K562 (cell line): ENCODE results near the gene CLEC17A. TPM values are rescaled to one million over a fixed set of nuclear protein-coding genes. Genes with fewer than 3 reads are reported as not detected.

Source experiments
- ADNP ChIP-seq: fragments of 200-800 bp; sonication (Bioruptor generic); IDR thresholded peaks from 2 replicates; pipeline ENCODE4 v1.6.1; 2016; ENCODE audit warnings: missing genetic modification characterization, missing compliant biosample characterization
- ARID1B ChIP-seq: fragments of 450-650 bp; IDR thresholded peaks from 2 replicates; pipeline ENCODE4 v1.6.1; 2016; ENCODE audit warnings: antibody characterized with exemption, mild to moderate bottlenecking, inconsistent platforms
- ELF4 ChIP-seq: fragments of 450-650 bp; formaldehyde crosslinking; IDR thresholded peaks from 2 replicates; pipeline ENCODE4 v1.4.0; 2022; ENCODE audit warnings: missing genetic modification characterization
- GTF2B ChIP-seq: IDR thresholded peaks from 2 replicates; pipeline ENCODE4 v1.6.1; 2011; ENCODE audit not compliant: insufficient read length; ENCODE audit errors: extremely low read depth
- MED1 ChIP-seq: sonication (generic); formaldehyde crosslinking; IDR thresholded peaks from 2 replicates; pipeline ENCODE4 v1.8.1; 2023; ENCODE audit warnings: missing genetic modification reagents, borderline replicate concordance
- NBN ChIP-seq: fragments of 450-650 bp; IDR thresholded peaks from 2 replicates; pipeline ENCODE4 v1.6.1; 2016; ENCODE audit warnings: low read depth, mild to moderate bottlenecking
- NFRKB ChIP-seq: fragments of 450-650 bp; IDR thresholded peaks from 2 replicates; pipeline ENCODE4 v1.6.1; 2016; ENCODE audit warnings: low read depth
- PHF20 ChIP-seq: fragments of 450-650 bp; IDR thresholded peaks from 2 replicates; pipeline ENCODE4 v1.6.1; 2018; ENCODE audit not compliant: partially characterized antibody
- RBM22 ChIP-seq: fragments of 200-400 bp; formaldehyde crosslinking; IDR thresholded peaks from 2 replicates; pipeline ENCODE4 v1.6.1; 2018; ENCODE audit warnings: low read length, low read depth; ENCODE audit not compliant: poor library complexity, severe bottlenecking
- RFX5 ChIP-seq: IDR thresholded peaks from 2 replicates; pipeline ENCODE4 v1.6.1; 2011; ENCODE audit warnings: low read depth, mild to moderate bottlenecking, improper control_type of control experiment, low read length
- SLC30A9 ChIP-seq: fragments of 250-450 bp; sonication (Bioruptor Pico); IDR thresholded peaks from 2 replicates; pipeline ENCODE4 v1.8.0; 2022; ENCODE audit warnings: mild to moderate bottlenecking, moderate library complexity
- THRB ChIP-seq: fragments of 450-650 bp; formaldehyde crosslinking; conservative IDR thresholded peaks from 2 replicates; pipeline ENCODE4 v1.4.0; 2022; ENCODE audit warnings: mild to moderate bottlenecking, missing genetic modification characterization
- YBX1 ChIP-seq: fragments of 450-650 bp; IDR thresholded peaks from 2 replicates; pipeline ENCODE4 v1.7.1; 2016; ENCODE audit warnings: mild to moderate bottlenecking
- ZEB2 ChIP-seq: fragments of 450-650 bp; IDR thresholded peaks from 2 replicates; pipeline ENCODE4 v1.6.1; 2016
- ZNF740 ChIP-seq, 3 experiments: fragments of 200-800 bp in 1 of 3; sonication (Bioruptor generic) in 1 of 3; sonication (generic) in 1 of 3; formaldehyde crosslinking in 1 of 3; IDR thresholded peaks; 2 replicates each; pipeline versions ENCODE4 v1.6.1 to v1.8.0; 2016 to 2022; ENCODE audit warnings: mild to moderate bottlenecking in 2 of 3, missing compliant biosample characterization in 2 of 3, missing genetic modification characterization in 2 of 3, missing genetic modification reagents in 1 of 3
- ZNF77 ChIP-seq: fragments of 250-450 bp; sonication (Bioruptor Pico); IDR thresholded peaks from 2 replicates; pipeline ENCODE4 v1.5.0; 2020
- polyA plus RNA-seq, 8 experiments: library from polyadenylated mRNA; depleted of rRNA in 4 of 8; stranded (reverse) in 5 of 8; unstranded in 3 of 8; fragments of >200 nt; fragmentation: Nextera tagmentation in 2 of 8; fragmentation: Illumina TruSeq in 1 of 8; extraction: Ambion mirVana in 2 of 8; extraction: Trizol in 1 of 8; gene quantifications; 2 replicates each; pipeline versions ENCODE4 v1.2.1 to v1.2.3, GENCODE V29; 2011 to 2014; ENCODE audit warnings: inconsistent platforms in 1 of 8, missing spikeins in 1 of 8
- total RNA-seq, 7 experiments: library from RNA; depleted of rRNA in 6 of 7; stranded (reverse); fragments of >200 nt in 6 of 7; fragmentation: Illumina TruSeq in 2 of 7; extraction: Trizol in 2 of 7; gene quantifications; 2 replicates each; pipeline versions ENCODE4 v1.2.1 to v1.2.3, GENCODE V29; 2011 to 2021; ENCODE audit warnings: low replicate concordance in 1 of 7
- TF ChIP-seq, protein P1 (sequence below): fragments of 150-350 bp; IDR thresholded peaks from 2 replicates; pipeline ENCODE4 v1.6.1; 2014; ENCODE audit warnings: low read depth, mild to moderate bottlenecking, low read length, borderline replicate concordance
- TF ChIP-seq, protein P2 (sequence below): fragments of 450-650 bp; formaldehyde crosslinking; IDR thresholded peaks from 2 replicates; pipeline ENCODE4 v1.4.0; 2020; ENCODE audit warnings: mild to moderate bottlenecking
- TF ChIP-seq, protein P3 (sequence below), 2 experiments: fragments of 450-650 bp in 1 of 2; sonication (generic) in 1 of 2; formaldehyde crosslinking; conservative IDR thresholded peaks; 2 replicates each; pipeline versions ENCODE4 v1.4.0 to v1.8.1; 2020 to 2022; ENCODE audit warnings: mild to moderate bottlenecking in 1 of 2, missing genetic modification reagents in 1 of 2

CLEC17A gene
- total and polyA plus RNA-seq, 9 of the 15 experiments (the other 6 are each of a cell fraction or from before 2014, with no cell fraction given): 0.03 TPM; not detected in 8

GRCh38 chr19:14571695-14572490 lies 11.0 kb upstream of the CLEC17A start, which contains the start of gene NDUFB7 (continued):
- TF ChIP-seq ARID1B (0 out of 2 replicates have a peak, but pooled peaks have one; percentile 46), ZEB2 (no peak), RBM22 (no peak), THRB (CRISPR knock-in tag) (no peak), SLC30A9 (CRISPR knock-in tag) (no peak), ZNF740 (CRISPR knock-in tag; IDR thresholded peaks at IDR 0.05) (no peak), ZNF740 (tag; IDR thresholded peaks at IDR 0.05) (no peak), NBN (peak; percentile 62; the same call in 1 of the 2 replicates), ELF4 (peak; percentile 63; the same call in 1 of the 2 replicates), ZNF77 (no peak), NFRKB (no peak), GTF2B (no peak), RFX5 (peak; percentile 22; the same call in 1 of the 2 replicates), ADNP (no peak), YBX1 (no peak), PHF20 (peak; percentile 96), MED1 (CRISPR knock-in tag) (no peak)
- TF ChIP-seq, protein P1, sequence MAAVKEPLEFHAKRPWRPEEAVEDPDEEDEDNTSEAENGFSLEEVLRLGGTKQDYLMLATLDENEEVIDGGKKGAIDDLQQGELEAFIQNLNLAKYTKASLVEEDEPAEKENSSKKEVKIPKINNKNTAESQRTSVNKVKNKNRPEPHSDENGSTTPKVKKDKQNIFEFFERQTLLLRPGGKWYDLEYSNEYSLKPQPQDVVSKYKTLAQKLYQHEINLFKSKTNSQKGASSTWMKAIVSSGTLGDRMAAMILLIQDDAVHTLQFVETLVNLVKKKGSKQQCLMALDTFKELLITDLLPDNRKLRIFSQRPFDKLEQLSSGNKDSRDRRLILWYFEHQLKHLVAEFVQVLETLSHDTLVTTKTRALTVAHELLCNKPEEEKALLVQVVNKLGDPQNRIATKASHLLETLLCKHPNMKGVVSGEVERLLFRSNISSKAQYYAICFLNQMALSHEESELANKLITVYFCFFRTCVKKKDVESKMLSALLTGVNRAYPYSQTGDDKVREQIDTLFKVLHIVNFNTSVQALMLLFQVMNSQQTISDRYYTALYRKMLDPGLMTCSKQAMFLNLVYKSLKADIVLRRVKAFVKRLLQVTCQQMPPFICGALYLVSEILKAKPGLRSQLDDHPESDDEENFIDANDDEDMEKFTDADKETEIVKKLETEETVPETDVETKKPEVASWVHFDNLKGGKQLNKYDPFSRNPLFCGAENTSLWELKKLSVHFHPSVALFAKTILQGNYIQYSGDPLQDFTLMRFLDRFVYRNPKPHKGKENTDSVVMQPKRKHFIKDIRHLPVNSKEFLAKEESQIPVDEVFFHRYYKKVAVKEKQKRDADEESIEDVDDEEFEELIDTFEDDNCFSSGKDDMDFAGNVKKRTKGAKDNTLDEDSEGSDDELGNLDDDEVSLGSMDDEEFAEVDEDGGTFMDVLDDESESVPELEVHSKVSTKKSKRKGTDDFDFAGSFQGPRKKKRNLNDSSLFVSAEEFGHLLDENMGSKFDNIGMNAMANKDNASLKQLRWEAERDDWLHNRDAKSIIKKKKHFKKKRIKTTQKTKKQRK: no peak
- TF ChIP-seq, protein P2, sequence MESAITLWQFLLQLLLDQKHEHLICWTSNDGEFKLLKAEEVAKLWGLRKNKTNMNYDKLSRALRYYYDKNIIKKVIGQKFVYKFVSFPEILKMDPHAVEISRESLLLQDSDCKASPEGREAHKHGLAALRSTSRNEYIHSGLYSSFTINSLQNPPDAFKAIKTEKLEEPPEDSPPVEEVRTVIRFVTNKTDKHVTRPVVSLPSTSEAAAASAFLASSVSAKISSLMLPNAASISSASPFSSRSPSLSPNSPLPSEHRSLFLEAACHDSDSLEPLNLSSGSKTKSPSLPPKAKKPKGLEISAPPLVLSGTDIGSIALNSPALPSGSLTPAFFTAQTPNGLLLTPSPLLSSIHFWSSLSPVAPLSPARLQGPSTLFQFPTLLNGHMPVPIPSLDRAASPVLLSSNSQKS (CRISPR knock-in tag): no peak
- TF ChIP-seq, protein P3, sequence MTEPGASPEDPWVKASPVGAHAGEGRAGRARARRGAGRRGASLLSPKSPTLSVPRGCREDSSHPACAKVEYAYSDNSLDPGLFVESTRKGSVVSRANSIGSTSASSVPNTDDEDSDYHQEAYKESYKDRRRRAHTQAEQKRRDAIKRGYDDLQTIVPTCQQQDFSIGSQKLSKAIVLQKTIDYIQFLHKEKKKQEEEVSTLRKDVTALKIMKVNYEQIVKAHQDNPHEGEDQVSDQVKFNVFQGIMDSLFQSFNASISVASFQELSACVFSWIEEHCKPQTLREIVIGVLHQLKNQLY (CRISPR knock-in tag; conservative IDR thresholded peaks at IDR 0.05): peak in 1 of 2 experiments; percentile 21; a peak in 1 of 4 replicates
